GM12873 (cell line): ENCODE data around the gene AGAP9.

ENCODE experiments used
- CTCF ChIP-seq: IDR thresholded peaks from 2 replicates; pipeline ENCODE4 v1.5.1; 2012; ENCODE audit warnings: low read depth, mild to moderate bottlenecking, moderate library complexity, low read length, control low read depth; ENCODE audit not compliant: insufficient read depth; ENCODE audit errors: missing control alignments

The AGAP9 gene

GRCh38 chr10:47457528-47457820 is 66.0 kb downstream of the AGAP9 start:
- TF ChIP-seq CTCF: no peak

DNA sequence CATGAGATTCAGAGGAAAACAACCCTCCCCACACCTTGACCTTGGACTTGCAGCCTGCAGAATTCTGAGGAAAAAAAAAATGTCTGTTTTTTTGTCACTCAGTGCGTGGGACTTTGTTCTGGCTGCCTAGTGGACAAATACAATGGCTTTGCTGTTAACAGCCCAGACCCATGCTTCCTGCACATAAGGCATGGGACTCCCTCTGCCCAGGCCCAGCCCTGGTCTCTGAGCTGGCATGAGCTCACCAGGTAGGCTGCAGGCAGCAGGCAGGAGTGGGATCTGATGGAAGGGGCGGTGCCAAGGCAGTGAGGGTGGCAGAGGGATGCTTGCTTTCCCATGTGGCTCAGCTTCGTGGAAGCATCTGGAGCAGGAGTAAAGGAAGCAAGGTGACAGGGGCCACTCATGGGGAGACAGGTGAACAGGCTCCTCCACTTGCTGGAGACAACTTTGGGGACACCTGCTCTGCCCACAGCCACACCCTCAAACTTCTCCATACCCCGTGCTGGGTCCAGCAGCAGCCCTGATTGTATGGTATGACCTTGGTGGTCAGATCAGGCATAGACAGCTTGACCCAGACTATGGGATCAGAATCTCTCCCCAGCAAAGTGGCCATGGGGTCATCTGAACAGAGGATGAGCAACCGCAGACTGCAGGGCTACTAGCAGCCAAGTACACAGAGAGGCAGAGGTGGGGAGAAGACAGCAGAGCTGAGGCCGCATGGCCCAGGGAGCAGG is 66.5 kb downstream of the AGAP9 start:
- no peak for TF ChIP-seq CTCF

- no peak for TF ChIP-seq CTCF
These were observed 67.2 kb downstream of the AGAP9 start for GRCh38 chr10:47456079-47456785.

DNA sequence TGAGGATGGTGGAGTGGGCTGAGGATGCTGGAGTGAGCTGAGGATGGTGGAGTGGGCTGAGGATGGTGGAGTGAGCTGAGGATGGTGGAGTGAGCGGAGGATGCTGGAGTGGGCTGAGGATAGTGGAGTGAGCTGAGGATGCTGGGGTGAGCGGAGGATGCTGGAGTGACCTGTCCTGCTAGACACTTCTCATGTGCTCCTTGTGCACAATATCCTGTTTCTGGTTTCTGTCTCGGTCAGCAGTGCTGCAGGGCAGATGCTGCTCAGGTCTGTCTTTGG is 68.7 kb downstream of the AGAP9 start:
- no peak for TF ChIP-seq CTCF

DNA sequence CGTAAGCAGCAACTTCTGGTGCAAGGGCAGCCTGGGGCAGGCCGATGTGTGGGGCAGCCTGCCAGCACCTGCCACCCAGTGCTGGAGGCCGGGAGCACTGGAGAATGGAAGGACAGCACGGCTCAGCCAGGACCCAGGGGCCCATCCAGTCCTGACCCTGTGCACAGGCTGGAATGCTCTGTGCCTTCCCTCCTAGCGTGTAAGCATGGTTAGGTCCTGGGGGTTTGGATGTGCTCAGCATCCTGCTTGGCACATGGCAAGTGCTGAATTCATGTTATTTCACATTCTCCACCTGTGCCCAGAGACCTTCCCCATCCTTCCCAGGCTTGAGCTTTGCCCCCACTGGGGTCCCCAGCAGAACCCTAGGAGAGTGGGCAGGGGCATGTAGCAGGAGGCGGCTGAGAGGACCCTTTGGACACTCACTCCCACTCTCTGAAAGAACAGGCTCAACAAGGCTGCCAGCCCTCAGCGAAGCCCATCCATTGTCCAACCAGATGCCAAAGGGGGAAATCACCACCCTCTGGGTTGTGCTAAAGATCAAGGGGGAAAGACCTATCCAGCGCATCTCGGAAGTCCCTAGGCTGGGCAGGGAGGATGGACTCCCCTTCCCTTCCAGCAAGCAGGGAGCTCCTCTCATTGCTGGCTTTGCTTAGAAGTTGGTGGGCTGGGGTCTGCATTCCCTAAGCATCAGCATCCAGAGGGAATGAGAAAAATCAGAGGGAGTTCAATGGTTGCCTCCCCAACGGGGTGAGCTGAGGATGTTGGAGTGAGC is 69.2 kb downstream of the AGAP9 start:
- TF ChIP-seq CTCF: no peak

GRCh38 chr10:47453141-47454007 is 70.1 kb downstream of the AGAP9 start:
- no peak for TF ChIP-seq CTCF
